ENCODE measurements around the gene ITIH5. TPM values are rescaled to one million over a fixed set of nuclear protein-coding genes. Genes with fewer than 3 reads are reported as not detected.

Gene ITIH5
- polyA plus RNA-seq, 1 donor = 6.8 TPM

GRCh38 chr10:7587168-7587864, 79.5 kb downstream of the ITIH5 start:
- 100% methylated on average over 1 of the region's 13 CpGs for WGBS (ENCODE audit: insufficient coverage, low lambda C conversion rate)
- H3K36me3 ChIP-seq (ENCODE audit: control insufficient read depth, insufficient read depth, low read length) = no peaks in the 10 kb centered on the region
- no peak overlapping the region for H3K4me3 ChIP-seq (ENCODE audit: low read length)
- no peaks in the 10 kb centered on the region for H3K4me1 ChIP-seq (ENCODE audit: control insufficient read depth, insufficient read depth, low read length)
- no peaks in the 10 kb centered on the region for H3K9me3 ChIP-seq (ENCODE audit: control insufficient read depth, low read depth, low read length)
- H3K27me3 ChIP-seq (ENCODE audit: control insufficient read depth, insufficient read depth, low read length) = no peaks in the 10 kb centered on the region
- H3K27ac ChIP-seq (ENCODE audit: low read length) = no peak overlapping the region
- no peak for DNase-seq

GRCh38 chr10:7585228-7585627, 81.5 kb downstream of the ITIH5 start:
- WGBS (ENCODE audit: insufficient coverage, low lambda C conversion rate) = 80% methylated on average over 1 of the region's 8 CpGs
- no peaks in the 10 kb centered on the region for H3K27me3 ChIP-seq (ENCODE audit: control insufficient read depth, insufficient read depth, low read length)
- no peak overlapping the region for H3K4me3 ChIP-seq (ENCODE audit: low read length)
- H3K4me1 ChIP-seq (ENCODE audit: control insufficient read depth, insufficient read depth, low read length) = no peaks in the 10 kb centered on the region
- H3K27ac ChIP-seq (ENCODE audit: low read length) = no peak overlapping the region
- DNase-seq = no peak
- H3K36me3 ChIP-seq (ENCODE audit: control insufficient read depth, insufficient read depth, low read length) = no peaks in the 10 kb centered on the region
- H3K9me3 ChIP-seq (ENCODE audit: control insufficient read depth, low read depth, low read length) = no peaks in the 10 kb centered on the region

GRCh38 chr10:7583626-7584025, 83.1 kb downstream of the ITIH5 start:
- Histone ChIP-seq H3K27me3 (ENCODE audit: control insufficient read depth, insufficient read depth, low read length) (no peaks in the 10 kb centered on the region), H3K36me3 (ENCODE audit: control insufficient read depth, insufficient read depth, low read length) (no peaks in the 10 kb centered on the region), H3K4me1 (ENCODE audit: control insufficient read depth, insufficient read depth, low read length) (no peaks in the 10 kb centered on the region), H3K4me3 (ENCODE audit: low read length) (no peak overlapping the region), H3K27ac (ENCODE audit: low read length) (no peak overlapping the region), H3K9me3 (ENCODE audit: control insufficient read depth, low read depth, low read length) (no peaks in the 10 kb centered on the region)
- no peak for DNase-seq
- WGBS (ENCODE audit: insufficient coverage, low lambda C conversion rate) = no CpG with 5 or more reads among the region's 3 CpGs

- H3K9me3 ChIP-seq (ENCODE audit: control insufficient read depth, low read depth, low read length) = peaks cover 3% of the 10 kb centered on the region
- no CpG with 5 or more reads among the region's 5 CpGs for WGBS (ENCODE audit: insufficient coverage, low lambda C conversion rate)
- no peak overlapping the region for H3K27ac ChIP-seq (ENCODE audit: low read length)
- H3K27me3 ChIP-seq (ENCODE audit: control insufficient read depth, insufficient read depth, low read length) = no peaks in the 10 kb centered on the region
- DNase-seq = no peak
- H3K4me1 ChIP-seq (ENCODE audit: control insufficient read depth, insufficient read depth, low read length) = no peaks in the 10 kb centered on the region
- H3K4me3 ChIP-seq (ENCODE audit: low read length) = no peak overlapping the region
- H3K36me3 ChIP-seq (ENCODE audit: control insufficient read depth, insufficient read depth, low read length) = no peaks in the 10 kb centered on the region
Observed at GRCh38 chr10:7580520-7580919, 86.2 kb downstream of the ITIH5 start.

GRCh38 chr10:7579681-7580080, 87.1 kb downstream of the ITIH5 start:
- Histone ChIP-seq H3K9me3 (ENCODE audit: control insufficient read depth, low read depth, low read length) (peaks cover 3% of the 10 kb centered on the region), H3K27ac (ENCODE audit: low read length) (no peak overlapping the region), H3K27me3 (ENCODE audit: control insufficient read depth, insufficient read depth, low read length) (no peaks in the 10 kb centered on the region), H3K4me1 (ENCODE audit: control insufficient read depth, insufficient read depth, low read length) (no peaks in the 10 kb centered on the region), H3K36me3 (ENCODE audit: control insufficient read depth, insufficient read depth, low read length) (no peaks in the 10 kb centered on the region), H3K4me3 (ENCODE audit: low read length) (no peak overlapping the region)
- DNase-seq = no peak
- no CpG with 5 or more reads among the region's 25 CpGs for WGBS (ENCODE audit: insufficient coverage, low lambda C conversion rate)

- H3K4me1 ChIP-seq (ENCODE audit: control insufficient read depth, insufficient read depth, low read length) = no peaks in the 10 kb centered on the region
- no peaks in the 10 kb centered on the region for H3K27me3 ChIP-seq (ENCODE audit: control insufficient read depth, insufficient read depth, low read length)
- H3K36me3 ChIP-seq (ENCODE audit: control insufficient read depth, insufficient read depth, low read length) = no peaks in the 10 kb centered on the region
- H3K27ac ChIP-seq (ENCODE audit: low read length) = no peak overlapping the region
- H3K4me3 ChIP-seq (ENCODE audit: low read length) = no peak overlapping the region
- no CpG with 5 or more reads among the region's 5 CpGs for WGBS (ENCODE audit: insufficient coverage, low lambda C conversion rate)
- peaks cover 3% of the 10 kb centered on the region for H3K9me3 ChIP-seq (ENCODE audit: control insufficient read depth, low read depth, low read length)
- no peak for DNase-seq
Observed at GRCh38 chr10:7577579-7577978, 89.2 kb downstream of the ITIH5 start.

- Histone ChIP-seq H3K27ac (ENCODE audit: low read length) (no peak overlapping the region), H3K36me3 (ENCODE audit: control insufficient read depth, insufficient read depth, low read length) (no peaks in the 10 kb centered on the region)
- WGBS (ENCODE audit: insufficient coverage, low lambda C conversion rate) = no CpG with 5 or more reads among the region's 4 CpGs
Observed at GRCh38 chr10:7577176-7577575, 89.6 kb downstream of the ITIH5 start.

GRCh38 chr10:7576340-7576739, 90.4 kb downstream of the ITIH5 start:
- Histone ChIP-seq H3K4me3 (ENCODE audit: low read length) (no peak overlapping the region), H3K9me3 (ENCODE audit: control insufficient read depth, low read depth, low read length) (peaks cover 3% of the 10 kb centered on the region), H3K27ac (ENCODE audit: low read length) (no peak overlapping the region), H3K4me1 (ENCODE audit: control insufficient read depth, insufficient read depth, low read length) (no peaks in the 10 kb centered on the region), H3K27me3 (ENCODE audit: control insufficient read depth, insufficient read depth, low read length) (no peaks in the 10 kb centered on the region), H3K36me3 (ENCODE audit: control insufficient read depth, insufficient read depth, low read length) (no peaks in the 10 kb centered on the region)
- no peak for DNase-seq
- WGBS (ENCODE audit: insufficient coverage, low lambda C conversion rate) = no CpG with 5 or more reads among the region's 21 CpGs

More at GRCh38 chr10:7577176-7577575, 89.6 kb downstream of the ITIH5 start:
- Histone ChIP-seq H3K4me1 (ENCODE audit: control insufficient read depth, insufficient read depth, low read length) (no peaks in the 10 kb centered on the region), H3K4me3 (ENCODE audit: low read length) (no peak overlapping the region), H3K27me3 (ENCODE audit: control insufficient read depth, insufficient read depth, low read length) (no peaks in the 10 kb centered on the region), H3K9me3 (ENCODE audit: control insufficient read depth, low read depth, low read length) (peaks cover 3% of the 10 kb centered on the region)
- DNase-seq = no peak

- H3K27ac ChIP-seq (ENCODE audit: low read length) = peak overlapping the region; percentile 5
- H3K4me3 ChIP-seq (ENCODE audit: low read length) = no peak overlapping the region
- H3K9me3 ChIP-seq (ENCODE audit: control insufficient read depth, low read depth, low read length) = peaks cover 3% of the 10 kb centered on the region
- DNase-seq = peak in 1 of 2 donors; percentile 25
- WGBS (ENCODE audit: insufficient coverage, low lambda C conversion rate) = no CpG with 5 or more reads among the region's 3 CpGs
- H3K36me3 ChIP-seq (ENCODE audit: control insufficient read depth, insufficient read depth, low read length) = no peaks in the 10 kb centered on the region
- no peaks in the 10 kb centered on the region for H3K27me3 ChIP-seq (ENCODE audit: control insufficient read depth, insufficient read depth, low read length)
- H3K4me1 ChIP-seq (ENCODE audit: control insufficient read depth, insufficient read depth, low read length) = no peaks in the 10 kb centered on the region
Observed at GRCh38 chr10:7572391-7572790, 94.4 kb downstream of the ITIH5 start.

- H3K27ac ChIP-seq (ENCODE audit: low read length) = peak overlapping the region; percentile 5
- peaks cover 3% of the 10 kb centered on the region for H3K9me3 ChIP-seq (ENCODE audit: control insufficient read depth, low read depth, low read length)
- no peaks in the 10 kb centered on the region for H3K4me1 ChIP-seq (ENCODE audit: control insufficient read depth, insufficient read depth, low read length)
- H3K36me3 ChIP-seq (ENCODE audit: control insufficient read depth, insufficient read depth, low read length) = no peaks in the 10 kb centered on the region
- no CpG with 5 or more reads among the region's 4 CpGs for WGBS (ENCODE audit: insufficient coverage, low lambda C conversion rate)
- no peak overlapping the region for H3K4me3 ChIP-seq (ENCODE audit: low read length)
- no peaks in the 10 kb centered on the region for H3K27me3 ChIP-seq (ENCODE audit: control insufficient read depth, insufficient read depth, low read length)
- DNase-seq = peak in 1 of 2 donors; percentile 29
Observed at GRCh38 chr10:7571981-7572380, 94.8 kb downstream of the ITIH5 start.

Data from large intestine (tissue), 3 donors.